Glomerular endothelial cell (primary cell): Measurements from ENCODE around the gene ALKBH1. TPM values are rescaled to one million over a fixed set of nuclear protein-coding genes. Genes with fewer than 3 reads are reported as not detected.

Experiments used
- DNase-seq: peaks from one replicate; pipeline ENCODE4 v3.0.0-alpha.2; 2011; ENCODE audit warnings: low read depth, low spot score; ENCODE audit errors: extremely low read depth
- total RNA-seq: library from RNA; depleted of rRNA; stranded (reverse); fragments of >200 nt; gene quantifications from 2 replicates; pipeline ENCODE4 v1.2.3, GENCODE V29; 2015

ALKBH1 gene
- total RNA-seq, 1 donor from 2014 or later, result 11.9 TPM

DNA sequence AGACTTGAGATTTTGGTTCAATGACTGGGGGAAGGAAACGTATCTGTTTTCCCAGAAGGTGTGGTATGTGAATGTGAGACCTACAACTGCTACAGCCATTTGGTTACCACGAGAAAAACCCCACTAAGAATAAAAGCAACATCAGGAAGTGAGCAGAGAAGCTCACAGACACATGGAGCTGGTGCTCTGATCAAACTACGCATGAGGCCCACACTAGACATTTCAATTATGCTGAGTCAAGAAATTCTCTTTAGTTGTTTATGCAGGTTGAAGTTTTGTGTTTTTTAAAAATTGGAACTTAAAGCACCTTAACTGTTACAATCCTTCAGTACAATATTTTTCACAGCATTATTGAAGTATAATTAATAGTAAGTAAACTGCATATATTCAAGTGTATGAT, 82.5 kb downstream of the ALKBH1 start:
- DNase-seq, result no peak

DNA sequence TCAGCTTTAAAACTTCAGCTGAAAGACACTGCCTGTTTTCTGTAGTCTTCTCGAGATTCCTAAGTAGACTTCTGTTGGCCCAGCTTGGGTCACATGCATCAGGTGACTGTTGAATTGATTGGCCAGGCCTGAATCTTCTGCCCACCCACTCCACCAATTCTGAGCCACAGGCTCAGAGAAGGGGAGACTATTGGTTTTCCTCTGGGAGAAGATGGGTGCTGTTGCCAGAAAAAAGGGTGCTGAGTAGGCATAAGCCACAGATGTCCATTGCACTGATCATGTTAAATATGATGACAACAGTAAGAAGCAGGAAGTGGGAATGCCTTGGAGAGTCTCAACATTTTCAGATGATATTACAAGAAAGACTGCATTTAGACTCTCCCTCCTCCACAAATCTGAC, 84.6 kb downstream of the ALKBH1 start:
- no peak for DNase-seq

Other genes with a start within 250 kb of the ALKBH1 start
- gene AHSA1, start 249.9 kb downstream of the ALKBH1 start, total RNA-seq, result 113 and 121 TPM in 2 replicates
- 0.41 TPM in 1 of 2 replicates, not detected in the other for gene ISM2, start 209.2 kb downstream of the ALKBH1 start, total RNA-seq
- gene SPTLC2, start 91.4 kb downstream of the ALKBH1 start, total RNA-seq, result 42.6 and 60.3 TPM in 2 replicates
- 171 and 203 TPM in 2 replicates for gene SLIRP, start 80 bp upstream of the ALKBH1 start, total RNA-seq
- 48.1 and 58.3 TPM in 2 replicates for gene SNW1, start 53.1 kb upstream of the ALKBH1 start, total RNA-seq
- gene ADCK1, start 92.1 kb upstream of the ALKBH1 start, total RNA-seq, result 7.2 and 12.7 TPM in 2 replicates